OCI-LY7 (cell line): ENCODE data around the gene STMN1. TPM values are rescaled to one million over a fixed set of nuclear protein-coding genes. Genes with fewer than 3 reads are reported as not detected.

Experiments used
- BruUV-seq: library from RNA; stranded (reverse); fragments of 400-500 nt; replicated peaks from 2 replicates; lab custom pipeline; 2021; lab: Mats Ljungman, UMichigan
- CTCF ChIA-PET: fragments of 300-600 bp; sonication (Branson Sonifier 250); formaldehyde crosslinking; loops from one replicate; lab custom pipeline; 2022; ENCODE audit warnings: antibody characterized with exemption; ENCODE audit not compliant: unreplicated experiment; lab: Charles Lee
- POLR2A ChIA-PET: fragments of 300-600 bp; sonication (Branson Sonifier 250); formaldehyde crosslinking; loops from one replicate; lab custom pipeline; 2022; ENCODE audit warnings: antibody characterized with exemption; lab: Charles Lee
- DNase-seq: peaks from one replicate; pipeline ENCODE4 v3.0.0-alpha.2; 2015; ENCODE audit warnings: low spot score
- H2AFZ ChIP-seq: fragments of 200-600 bp; sonication (generic), shearing (Covaris generic); 2 replicates; pipeline ENCODE4 v1.6.1; 2014; ENCODE audit warnings: mild to moderate bottlenecking, antibody characterized with exemption, low read length, moderate library complexity
- H3K27ac ChIP-seq: fragments of 200-600 bp; sonication (generic); 2 replicates; pipeline ENCODE4 v1.5.1; 2014; ENCODE audit warnings: mixed run types, low read depth, mild to moderate bottlenecking, moderate library complexity, low read length, inconsistent platforms; ENCODE audit not compliant: poor library complexity, severe bottlenecking
- H3K36me3 ChIP-seq: fragments of 200-600 bp; sonication (generic); 2 replicates; pipeline ENCODE4 v1.6.1; 2014; ENCODE audit warnings: mild to moderate bottlenecking, antibody characterized with exemption, low read length, moderate library complexity, mixed read lengths; ENCODE audit not compliant: insufficient read depth
- H3K4me1 ChIP-seq: fragments of 200-600 bp; sonication (generic); 2 replicates; pipeline ENCODE4 v1.5.1; 2014; ENCODE audit warnings: mild to moderate bottlenecking, low read length; ENCODE audit not compliant: insufficient read depth, poor library complexity, severe bottlenecking
- H3K4me2 ChIP-seq: fragments of 200-600 bp; sonication (generic); 2 replicates; pipeline ENCODE4 v1.6.1; 2014; ENCODE audit warnings: mild to moderate bottlenecking, low read length
- H3K4me3 ChIP-seq: fragments of 200-600 bp; sonication (generic); 2 replicates; pipeline ENCODE4 v1.5.1; 2014; ENCODE audit warnings: mild to moderate bottlenecking, low read depth, low read length; ENCODE audit not compliant: poor library complexity, severe bottlenecking
- H3K79me2 ChIP-seq: fragments of 200-600 bp; sonication (generic); 2 replicates; pipeline ENCODE4 v1.6.1; 2016; ENCODE audit warnings: low read depth, mild to moderate bottlenecking, low read length, moderate library complexity, mixed read lengths; ENCODE audit not compliant: insufficient read depth
- H3K9me2 ChIP-seq: fragments of 200-600 bp; sonication (generic); 2 replicates; pipeline ENCODE4 v1.6.1; 2016; ENCODE audit warnings: mild to moderate bottlenecking, low read length, mixed read lengths; ENCODE audit not compliant: insufficient read depth
- H3K9me3 ChIP-seq: fragments of 200-600 bp; sonication (generic); 2 replicates; pipeline ENCODE4 v1.6.1; 2014; ENCODE audit warnings: mild to moderate bottlenecking, mixed run types, low read length, mixed read lengths
- H4K20me1 ChIP-seq: fragments of 200-600 bp; sonication (generic); 2 replicates; pipeline ENCODE4 v1.6.1; 2014; ENCODE audit warnings: mild to moderate bottlenecking, antibody characterized with exemption, low read length, moderate library complexity, mixed read lengths; ENCODE audit not compliant: insufficient read depth
- EZH2phosphoT487 ChIP-seq: fragments of 200-600 bp; sonication (generic); IDR thresholded peaks from 2 replicates; pipeline ENCODE4 v1.6.1; 2018; ENCODE audit warnings: low read depth, borderline replicate concordance, mild to moderate bottlenecking, mixed run types, antibody characterized with exemption, low read length, moderate library complexity, mixed read lengths
- intact Hi-C: fragments of 100-400 bp; cut with micrococcal nuclease; formaldehyde crosslinking; loops from one replicate; pipeline ENCODE4 v1.10.0; 2022; ENCODE audit not compliant: unreplicated experiment
- total RNA-seq, 2 experiments: library from RNA; depleted of rRNA in 1 of 2; stranded (reverse); fragments of >200 nt in 1 of 2; shearing (Covaris generic) in 1 of 2; gene quantifications; 2 replicates each; pipeline ENCODE4 v1.2.3, GENCODE V29; 2014 to 2022
- TF ChIP-seq, protein P1 (sequence below): fragments of 200-600 bp; sonication (generic); conservative IDR thresholded peaks from 2 replicates; pipeline ENCODE4 v1.5.1; 2014; ENCODE audit warnings: mild to moderate bottlenecking, antibody characterized with exemption, low read length, moderate library complexity, mixed read lengths

Gene STMN1
- total RNA-seq, 2 experiments from 2014 or later: 730 to 847 TPM

DNA sequence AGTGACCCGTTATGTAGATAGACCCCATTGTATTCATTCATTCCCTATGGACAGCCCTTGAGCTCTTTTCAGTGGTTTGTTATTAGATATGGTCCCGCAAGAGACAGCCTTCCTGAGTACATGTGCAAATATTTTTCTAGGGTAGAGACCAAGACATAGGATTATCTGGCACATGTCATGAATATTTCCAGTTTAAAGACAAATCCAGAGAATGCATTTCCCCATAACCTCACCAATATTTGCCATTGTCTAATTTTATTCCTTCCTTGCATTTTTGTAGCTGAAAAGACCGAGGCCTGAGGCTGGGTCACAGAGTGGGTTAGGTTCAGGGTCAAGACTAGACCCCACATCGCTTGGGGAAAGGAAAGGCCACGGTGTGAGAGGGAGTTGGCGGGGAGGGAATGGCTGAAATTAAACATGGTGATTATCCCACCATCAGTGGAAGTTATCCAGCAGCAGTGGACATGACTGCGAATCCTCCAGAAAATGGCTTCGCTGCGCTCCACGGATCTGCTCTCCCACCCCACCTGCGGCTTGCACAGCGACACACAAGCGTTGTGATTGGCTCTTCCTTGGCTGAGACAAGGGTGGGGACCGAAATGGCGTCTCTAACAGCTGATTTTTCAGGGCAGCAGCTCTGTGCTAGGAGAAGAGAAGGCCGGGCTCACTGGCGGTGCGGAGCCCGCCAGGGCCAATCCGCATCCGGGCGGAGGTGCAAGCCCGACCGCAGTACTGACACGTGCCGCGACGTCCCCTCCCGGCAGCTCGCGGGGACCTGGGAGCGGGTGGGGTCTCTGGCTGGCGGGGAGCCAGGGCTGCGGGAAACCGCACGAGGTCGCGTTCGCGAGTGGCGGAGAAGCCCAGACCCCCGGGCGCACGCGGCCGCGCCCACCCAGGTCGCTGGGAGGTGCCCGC is 16.1 kb upstream of the STMN1 start:
- Histone ChIP-seq H3K36me3 (no peaks in the 10 kb centered on the region), H3K9me2 (no peaks in the 10 kb centered on the region), H3K9me3 (no peaks in the 10 kb centered on the region), H3K4me1 (peaks cover under 1% of the 10 kb centered on the region), H3K4me3 (no peak overlapping the region), H3K4me2 (no peak overlapping the region), H3K79me2 (no peaks in the 10 kb centered on the region), H3K27ac (no peak overlapping the region), H2AFZ (no peak overlapping the region), H4K20me1 (no peaks in the 10 kb centered on the region)
- BruUV-seq: no TSS peak
- ChIA-PET CTCF (no interaction called here), POLR2A (interaction anchor here (0.6 kb wide), 1 partner anchor 17 kb away, joined by 3 read pairs; no protein-coding TSS in a partner anchor)
- TF ChIP-seq, protein P1, sequence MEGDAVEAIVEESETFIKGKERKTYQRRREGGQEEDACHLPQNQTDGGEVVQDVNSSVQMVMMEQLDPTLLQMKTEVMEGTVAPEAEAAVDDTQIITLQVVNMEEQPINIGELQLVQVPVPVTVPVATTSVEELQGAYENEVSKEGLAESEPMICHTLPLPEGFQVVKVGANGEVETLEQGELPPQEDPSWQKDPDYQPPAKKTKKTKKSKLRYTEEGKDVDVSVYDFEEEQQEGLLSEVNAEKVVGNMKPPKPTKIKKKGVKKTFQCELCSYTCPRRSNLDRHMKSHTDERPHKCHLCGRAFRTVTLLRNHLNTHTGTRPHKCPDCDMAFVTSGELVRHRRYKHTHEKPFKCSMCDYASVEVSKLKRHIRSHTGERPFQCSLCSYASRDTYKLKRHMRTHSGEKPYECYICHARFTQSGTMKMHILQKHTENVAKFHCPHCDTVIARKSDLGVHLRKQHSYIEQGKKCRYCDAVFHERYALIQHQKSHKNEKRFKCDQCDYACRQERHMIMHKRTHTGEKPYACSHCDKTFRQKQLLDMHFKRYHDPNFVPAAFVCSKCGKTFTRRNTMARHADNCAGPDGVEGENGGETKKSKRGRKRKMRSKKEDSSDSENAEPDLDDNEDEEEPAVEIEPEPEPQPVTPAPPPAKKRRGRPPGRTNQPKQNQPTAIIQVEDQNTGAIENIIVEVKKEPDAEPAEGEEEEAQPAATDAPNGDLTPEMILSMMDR: no peak
- no peak for TF ChIP-seq EZH2phosphoT487
- no peak for DNase-seq
- intact Hi-C loops: no loop called here

DNA sequence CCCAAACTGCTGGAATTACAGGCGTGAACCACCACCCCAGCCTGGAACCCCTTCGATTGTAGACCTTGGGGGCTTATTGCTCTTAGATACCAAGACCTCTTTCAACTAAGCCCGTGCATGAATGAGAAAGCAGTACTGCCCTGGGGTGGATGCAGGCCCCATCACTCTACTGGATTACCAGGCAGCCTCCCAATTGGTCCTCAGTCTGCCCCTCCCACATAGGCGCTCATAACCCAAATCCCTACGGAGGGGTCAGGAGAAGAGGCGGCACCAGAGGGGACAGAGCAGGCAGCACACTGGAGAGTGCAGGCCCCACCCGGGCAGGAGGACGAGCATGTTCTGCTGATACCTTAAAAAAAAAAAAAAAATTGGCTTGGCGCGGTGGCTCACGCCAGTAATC is 12.4 kb upstream of the STMN1 start:
- no peak overlapping the region for H2AFZ ChIP-seq
- H3K27ac ChIP-seq: no peak overlapping the region
- H4K20me1 ChIP-seq: no peaks in the 10 kb centered on the region
- no peaks in the 10 kb centered on the region for H3K36me3 ChIP-seq
- no peaks in the 10 kb centered on the region for H3K9me3 ChIP-seq
- intact Hi-C loops: no loop called here
- CTCF ChIA-PET: no interaction called here
- no peak overlapping the region for H3K4me3 ChIP-seq
- TF ChIP-seq, protein P1: no peak
- no peak for TF ChIP-seq EZH2phosphoT487
- peaks cover 12% of the 10 kb centered on the region for H3K4me1 ChIP-seq
- no peaks in the 10 kb centered on the region for H3K9me2 ChIP-seq
- POLR2A ChIA-PET: interaction anchor here (0.6 kb wide), 1 partner anchor 568 kb away, joined by 3 read pairs; no protein-coding TSS in a partner anchor
- no TSS peak for BruUV-seq
- H3K79me2 ChIP-seq: no peaks in the 10 kb centered on the region
- H3K4me2 ChIP-seq: no peak overlapping the region
- no peak for DNase-seq

DNA sequence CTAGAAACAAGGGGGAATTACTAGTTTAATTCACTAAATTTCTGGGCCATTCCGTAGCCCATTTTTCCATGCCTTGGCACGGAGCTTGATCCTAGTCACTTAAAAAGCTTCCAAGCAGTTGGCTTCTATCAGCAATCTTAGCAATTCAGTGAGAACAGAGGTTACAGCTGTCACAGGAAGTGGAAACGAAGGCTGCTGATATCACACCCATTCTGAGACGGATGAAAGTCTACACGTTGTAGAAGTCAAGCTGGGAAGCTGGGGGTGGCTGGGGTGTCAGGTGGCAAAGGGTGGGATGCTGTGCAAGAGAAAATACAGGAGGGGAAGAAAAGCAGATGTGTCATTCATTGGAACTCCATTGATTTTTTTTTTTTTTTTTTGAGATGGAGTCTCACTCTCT is 11.8 kb upstream of the STMN1 start:
- POLR2A ChIA-PET: no interaction called here
- no peaks in the 10 kb centered on the region for H3K9me3 ChIP-seq
- intact Hi-C loops: no loop called here
- no peak overlapping the region for H3K4me3 ChIP-seq
- DNase-seq: no peak
- H3K4me1 ChIP-seq: peaks cover 12% of the 10 kb centered on the region
- no peak overlapping the region for H3K4me2 ChIP-seq
- H3K36me3 ChIP-seq: no peaks in the 10 kb centered on the region
- no peaks in the 10 kb centered on the region for H3K9me2 ChIP-seq
- H4K20me1 ChIP-seq: no peaks in the 10 kb centered on the region
- TF ChIP-seq EZH2phosphoT487: no peak
- TF ChIP-seq, protein P1: no peak
- no peak overlapping the region for H3K27ac ChIP-seq
- no peak overlapping the region for H2AFZ ChIP-seq
- H3K79me2 ChIP-seq: no peaks in the 10 kb centered on the region
- CTCF ChIA-PET: no interaction called here
- no TSS peak for BruUV-seq
